HEK293 (cell line): ENCODE measurements around the gene PROM2.

Experiments used
- CTCF ChIA-PET: fragments of 350-600 bp; formaldehyde crosslinking; extraction: SDS; loops from one replicate; lab custom pipeline; 2021; ENCODE audit warnings: antibody characterized with exemption; lab: Yijun Ruan, JAX
- POLR2A ChIA-PET: fragments of 300-600 bp; formaldehyde crosslinking; extraction: SDS; loops from one replicate; lab custom pipeline; 2020; ENCODE audit warnings: antibody characterized with exemption, inconsistent platforms; lab: Yijun Ruan, JAX
- H3K27ac ChIP-seq: fragments of 200-500 bp; sonication (Bioruptor generic); 2 replicates; pipeline ENCODE4 v1.5.1; 2014; ENCODE audit warnings: low read depth, low read length, control low read depth, inconsistent platforms; ENCODE audit errors: extremely low read depth
- H3K36me3 ChIP-seq, 2 experiments: fragments of 200-500 bp in 1 of 2; sonication (Bioruptor generic) in 1 of 2; 1 replicate in 1 of 2; 2 replicates in 1 of 2; pipeline ENCODE4 v1.5.1; 2014 to 2017; ENCODE audit warnings: inconsistent platforms in 2 of 2, low read length in 2 of 2; ENCODE audit not compliant: control insufficient read depth in 2 of 2, insufficient read depth in 1 of 2
- H3K4me1 ChIP-seq: fragments of 200-500 bp; sonication (Bioruptor generic); 2 replicates; pipeline ENCODE4 v1.5.1; 2014; ENCODE audit warnings: mild to moderate bottlenecking, low read length, inconsistent platforms; ENCODE audit not compliant: control insufficient read depth, insufficient read depth
- H3K4me3 ChIP-seq: 2 replicates; pipeline ENCODE4 v1.5.1; 2011; ENCODE audit warnings: low read depth, mild to moderate bottlenecking, control low read depth, low read length, moderate library complexity
- H3K9me3 ChIP-seq: fragments of 200-500 bp; sonication (Bioruptor generic); 2 replicates; pipeline ENCODE4 v1.5.1; 2014; ENCODE audit warnings: low read depth, low read length, inconsistent platforms; ENCODE audit not compliant: control insufficient read depth, insufficient read depth
- FEZF1 ChIP-seq: fragments of 450-650 bp; formaldehyde crosslinking; IDR thresholded peaks from 2 replicates; pipeline ENCODE4 v1.5.1; 2016; ENCODE audit warnings: missing biosample characterization, missing genetic modification characterization
- KLF1 ChIP-seq: fragments of 450-650 bp; formaldehyde crosslinking; IDR thresholded peaks from 2 replicates; pipeline ENCODE4 v1.5.1; 2016; ENCODE audit warnings: missing biosample characterization, missing genetic modification characterization
- KLF16 ChIP-seq: fragments of 450-650 bp; formaldehyde crosslinking; IDR thresholded peaks from 2 replicates; pipeline ENCODE4 v1.5.1; 2017; ENCODE audit warnings: missing biosample characterization, missing genetic modification characterization
- OVOL3 ChIP-seq: fragments of 450-650 bp; formaldehyde crosslinking; IDR thresholded peaks from 2 replicates; pipeline ENCODE4 v1.5.1; 2016; ENCODE audit warnings: missing biosample characterization, missing genetic modification characterization
- RBAK ChIP-seq: fragments of 450-650 bp; formaldehyde crosslinking; IDR thresholded peaks from 2 replicates; pipeline ENCODE4 v1.5.1; 2016; ENCODE audit warnings: missing biosample characterization, missing genetic modification characterization
- ZBTB21 ChIP-seq: fragments of 450-650 bp; formaldehyde crosslinking; IDR thresholded peaks from 2 replicates; pipeline ENCODE4 v1.5.1; 2017; ENCODE audit warnings: missing biosample characterization, missing genetic modification characterization
- ZBTB44 ChIP-seq: fragments of 450-650 bp; IDR thresholded peaks from 2 replicates; pipeline ENCODE4 v1.5.1; 2018; ENCODE audit warnings: missing biosample characterization, mild to moderate bottlenecking, missing genetic modification characterization
- ZBTB7A ChIP-seq: fragments of 450-650 bp; formaldehyde crosslinking; IDR thresholded peaks from 2 replicates; pipeline ENCODE4 v1.5.1; 2016; ENCODE audit warnings: low read depth, missing biosample characterization, missing genetic modification characterization
- ZNF157 ChIP-seq: fragments of 450-650 bp; formaldehyde crosslinking; IDR thresholded peaks from 2 replicates; pipeline ENCODE4 v1.5.1; 2016; ENCODE audit warnings: missing biosample characterization, missing genetic modification characterization
- ZNF169 ChIP-seq: fragments of 450-650 bp; formaldehyde crosslinking; IDR thresholded peaks from 2 replicates; pipeline ENCODE4 v1.5.1; 2016; ENCODE audit warnings: missing biosample characterization, missing genetic modification characterization
- ZNF19 ChIP-seq: fragments of 450-650 bp; formaldehyde crosslinking; IDR thresholded peaks from 2 replicates; pipeline ENCODE4; 2016; ENCODE audit warnings: missing biosample characterization, missing genetic modification characterization, low read depth
- ZNF202 ChIP-seq: fragments of 450-650 bp; formaldehyde crosslinking; IDR thresholded peaks from 2 replicates; pipeline ENCODE4 v1.5.1; 2016; ENCODE audit warnings: missing biosample characterization, missing genetic modification characterization, borderline replicate concordance
- ZNF214 ChIP-seq: fragments of 450-650 bp; formaldehyde crosslinking; IDR thresholded peaks from 2 replicates; pipeline ENCODE4 v1.5.1; 2017; ENCODE audit warnings: missing biosample characterization, mild to moderate bottlenecking, missing genetic modification characterization, borderline replicate concordance
- ZNF26 ChIP-seq: fragments of 450-650 bp; formaldehyde crosslinking; IDR thresholded peaks from 2 replicates; pipeline ENCODE4 v1.5.1; 2016; ENCODE audit warnings: missing biosample characterization, missing genetic modification characterization
- ZNF292 ChIP-seq: fragments of 450-650 bp; formaldehyde crosslinking; IDR thresholded peaks from 2 replicates; pipeline ENCODE4 v1.5.1; 2016; ENCODE audit warnings: low read depth, missing biosample characterization, missing genetic modification characterization, borderline replicate concordance
- ZNF354C ChIP-seq: fragments of 450-650 bp; formaldehyde crosslinking; IDR thresholded peaks from 2 replicates; pipeline ENCODE4 v1.5.1; 2016; ENCODE audit warnings: missing biosample characterization, missing genetic modification characterization, low read depth, borderline replicate concordance
- ZNF510 ChIP-seq: fragments of 450-650 bp; formaldehyde crosslinking; IDR thresholded peaks from 2 replicates; pipeline ENCODE4 v1.5.1; 2018; ENCODE audit warnings: mild to moderate bottlenecking, missing genetic modification characterization, missing biosample characterization; ENCODE audit not compliant: insufficient replicate concordance
- ZNF521 ChIP-seq: fragments of 450-650 bp; formaldehyde crosslinking; IDR thresholded peaks from 2 replicates; pipeline ENCODE4 v1.5.1; 2017; ENCODE audit warnings: missing biosample characterization, mild to moderate bottlenecking, missing genetic modification characterization
- ZNF549 ChIP-seq: fragments of 450-650 bp; IDR thresholded peaks from 2 replicates; pipeline ENCODE4 v1.5.1; 2018; ENCODE audit warnings: missing biosample characterization, missing genetic modification characterization, mild to moderate bottlenecking, inconsistent platforms, moderate library complexity
- ZNF654 ChIP-seq: fragments of 450-650 bp; formaldehyde crosslinking; IDR thresholded peaks from 2 replicates; pipeline ENCODE4 v1.5.1; 2016; ENCODE audit warnings: low read depth, missing biosample characterization, missing genetic modification characterization
- ZNF76 ChIP-seq: fragments of 450-650 bp; formaldehyde crosslinking; IDR thresholded peaks from 2 replicates; pipeline ENCODE4; 2016; ENCODE audit warnings: low read depth, missing biosample characterization, missing genetic modification characterization, borderline replicate concordance
- ZSCAN23 ChIP-seq: fragments of 450-650 bp; formaldehyde crosslinking; IDR thresholded peaks from 2 replicates; pipeline ENCODE4 v1.5.1; 2016; ENCODE audit warnings: missing biosample characterization, missing genetic modification characterization
- TF ChIP-seq, protein P1 (sequence below): fragments of 450-650 bp; formaldehyde crosslinking; IDR thresholded peaks from 2 replicates; pipeline ENCODE4 v1.5.1; 2016; ENCODE audit warnings: missing biosample characterization, missing genetic modification characterization
- TF ChIP-seq, protein P2 (sequence below): fragments of 450-650 bp; formaldehyde crosslinking; IDR thresholded peaks from 2 replicates; pipeline ENCODE4 v1.5.1; 2016; ENCODE audit warnings: missing biosample characterization, missing genetic modification characterization
- TF ChIP-seq, protein P3 (sequence below): fragments of 450-650 bp; formaldehyde crosslinking; IDR thresholded peaks from 2 replicates; pipeline ENCODE4 v1.5.1; 2017; ENCODE audit warnings: missing biosample characterization, missing genetic modification characterization

Gene PROM2

DNA sequence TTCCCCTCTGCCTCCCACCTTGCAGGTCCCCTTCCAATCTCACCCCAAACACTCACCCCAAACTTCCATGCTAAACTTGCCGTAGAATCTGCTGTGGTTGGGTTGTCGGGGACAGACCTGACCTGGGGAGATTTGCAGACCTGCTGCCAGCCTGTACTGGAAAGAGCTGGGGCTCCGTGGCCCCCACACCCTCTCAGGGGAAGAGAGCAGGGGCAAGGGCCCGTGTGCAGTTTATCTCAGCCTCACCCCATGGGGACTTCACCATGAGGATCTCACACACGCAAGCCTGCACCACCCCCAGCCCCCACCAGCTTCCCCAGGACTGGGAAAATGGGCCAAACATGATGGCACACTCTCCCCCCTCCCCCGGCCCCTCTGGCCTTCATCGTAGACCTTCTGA lies 53.6 kb downstream of the PROM2 start:
- ChIA-PET CTCF (interaction anchor here (0.5 to 2.7 kb wide), 3 partner anchors 17 to 174 kb away, joined by 3 to 13 read pairs (median 6); no protein-coding TSS in a partner anchor), POLR2A (no interaction called here)
- TF ChIP-seq, protein P1, sequence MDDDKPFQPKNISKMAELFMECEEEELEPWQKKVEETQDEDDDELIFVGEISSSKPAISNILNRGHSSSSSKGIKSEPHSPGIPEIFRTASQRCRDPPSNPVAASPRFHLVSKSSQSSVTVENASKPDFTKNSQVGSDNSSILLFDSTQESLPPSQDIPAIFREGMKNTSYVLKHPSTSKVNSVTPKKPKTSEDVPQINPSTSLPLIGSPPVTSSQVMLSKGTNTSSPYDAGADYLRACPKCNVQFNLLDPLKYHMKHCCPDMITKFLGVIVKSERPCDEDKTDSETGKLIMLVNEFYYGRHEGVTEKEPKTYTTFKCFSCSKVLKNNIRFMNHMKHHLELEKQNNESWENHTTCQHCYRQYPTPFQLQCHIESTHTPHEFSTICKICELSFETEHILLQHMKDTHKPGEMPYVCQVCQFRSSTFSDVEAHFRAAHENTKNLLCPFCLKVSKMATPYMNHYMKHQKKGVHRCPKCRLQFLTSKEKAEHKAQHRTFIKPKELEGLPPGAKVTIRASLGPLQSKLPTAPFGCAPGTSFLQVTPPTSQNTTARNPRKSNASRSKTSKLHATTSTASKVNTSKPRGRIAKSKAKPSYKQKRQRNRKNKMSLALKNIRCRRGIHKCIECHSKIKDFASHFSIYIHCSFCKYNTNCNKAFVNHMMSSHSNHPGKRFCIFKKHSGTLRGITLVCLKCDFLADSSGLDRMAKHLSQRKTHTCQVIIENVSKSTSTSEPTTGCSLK (tag by site-specific recombination) = no peak
- TF ChIP-seq, protein P2, sequence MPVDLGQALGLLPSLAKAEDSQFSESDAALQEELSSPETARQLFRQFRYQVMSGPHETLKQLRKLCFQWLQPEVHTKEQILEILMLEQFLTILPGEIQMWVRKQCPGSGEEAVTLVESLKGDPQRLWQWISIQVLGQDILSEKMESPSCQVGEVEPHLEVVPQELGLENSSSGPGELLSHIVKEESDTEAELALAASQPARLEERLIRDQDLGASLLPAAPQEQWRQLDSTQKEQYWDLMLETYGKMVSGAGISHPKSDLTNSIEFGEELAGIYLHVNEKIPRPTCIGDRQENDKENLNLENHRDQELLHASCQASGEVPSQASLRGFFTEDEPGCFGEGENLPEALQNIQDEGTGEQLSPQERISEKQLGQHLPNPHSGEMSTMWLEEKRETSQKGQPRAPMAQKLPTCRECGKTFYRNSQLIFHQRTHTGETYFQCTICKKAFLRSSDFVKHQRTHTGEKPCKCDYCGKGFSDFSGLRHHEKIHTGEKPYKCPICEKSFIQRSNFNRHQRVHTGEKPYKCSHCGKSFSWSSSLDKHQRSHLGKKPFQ = no peak
- TF ChIP-seq ZNF549 (tag by site-specific recombination) = no peak
- TF ChIP-seq ZBTB7A = no peak
- TF ChIP-seq ZNF654 = no peak
- TF ChIP-seq ZNF354C (tag by site-specific recombination) = no peak
- no peak for TF ChIP-seq ZNF169 (tag by site-specific recombination)
- TF ChIP-seq FEZF1 (tag by site-specific recombination) = no peak
- TF ChIP-seq OVOL3 (tag by site-specific recombination) = no peak
- no peak for TF ChIP-seq ZNF19
- TF ChIP-seq ZBTB44 (tag by site-specific recombination) = no peak
- no peak for TF ChIP-seq ZNF26 (tag by site-specific recombination)
- TF ChIP-seq ZNF202 = no peak
- no peak for TF ChIP-seq ZBTB21 (tag by site-specific recombination)
- no peak for TF ChIP-seq ZNF510 (tag by site-specific recombination)
- Histone ChIP-seq H3K4me1 (peaks cover 8% of the 10 kb centered on the region; the same call in 1 of the 2 replicates), H3K9me3 (no peaks in the 10 kb centered on the region), H3K36me3 (no peaks in the 10 kb centered on the region), H3K27ac (no peak overlapping the region), H3K4me3 (no peak overlapping the region)

DNA sequence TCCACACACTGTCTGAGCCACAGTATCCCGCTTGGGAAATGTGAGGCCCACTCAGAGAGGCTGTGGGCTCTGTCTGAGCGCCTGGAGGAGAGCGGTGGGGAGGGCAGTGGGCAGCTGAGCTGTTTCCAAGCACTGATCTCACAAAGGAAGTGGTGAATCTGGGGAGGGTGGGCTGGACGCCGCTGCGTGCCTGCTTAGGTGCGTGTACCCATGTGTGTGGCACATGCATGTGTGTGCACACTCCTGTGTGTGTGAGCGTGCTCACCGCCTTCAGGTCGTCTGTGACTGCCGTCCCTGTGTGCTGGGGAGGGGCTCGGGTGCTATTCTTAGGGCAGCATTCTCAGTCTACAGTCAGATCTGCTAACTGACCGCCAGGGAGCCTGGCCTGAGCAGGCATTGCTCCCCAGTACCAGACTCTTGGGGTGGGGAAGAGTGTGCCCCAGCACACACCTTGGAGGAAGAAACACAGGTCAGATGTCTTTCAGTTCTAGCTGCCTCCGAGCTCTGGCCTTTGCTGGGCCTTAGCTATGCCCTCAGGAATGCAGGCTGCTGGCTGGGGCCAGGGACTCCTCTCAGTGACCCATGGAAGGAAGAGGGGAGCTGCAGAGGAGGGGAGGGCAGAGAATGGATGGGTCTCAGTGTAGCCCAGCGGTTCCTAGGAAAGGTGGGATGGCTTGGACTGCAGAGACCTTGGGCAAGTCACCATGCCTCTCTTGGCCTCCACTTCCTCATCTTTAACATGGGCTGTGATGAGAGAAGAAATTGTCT lies 54.3 kb downstream of the PROM2 start:
- Histone ChIP-seq H3K36me3 (no peaks in the 10 kb centered on the region), H3K4me3 (no peak overlapping the region), H3K27ac (no peak overlapping the region), H3K9me3 (no peaks in the 10 kb centered on the region), H3K4me1 (peaks cover 8% of the 10 kb centered on the region)
- ChIA-PET CTCF (interaction anchor here (0.6 to 2.7 kb wide), 3 partner anchors 11 to 61 kb away, joined by 5 to 13 read pairs (median 6); no protein-coding TSS in a partner anchor), POLR2A (no interaction called here)
- TF ChIP-seq RBAK (no peak), ZNF157 (tag by site-specific recombination) (no peak), ZNF292 (tag by site-specific recombination) (no peak), KLF16 (tag by site-specific recombination) (no peak), ZSCAN23 (tag by site-specific recombination) (no peak), KLF1 (no peak), ZNF521 (tag by site-specific recombination) (no peak), ZNF76 (no peak), ZNF214 (tag by site-specific recombination) (no peak), ZNF510 (tag by site-specific recombination) (no peak)
- TF ChIP-seq, protein P3, sequence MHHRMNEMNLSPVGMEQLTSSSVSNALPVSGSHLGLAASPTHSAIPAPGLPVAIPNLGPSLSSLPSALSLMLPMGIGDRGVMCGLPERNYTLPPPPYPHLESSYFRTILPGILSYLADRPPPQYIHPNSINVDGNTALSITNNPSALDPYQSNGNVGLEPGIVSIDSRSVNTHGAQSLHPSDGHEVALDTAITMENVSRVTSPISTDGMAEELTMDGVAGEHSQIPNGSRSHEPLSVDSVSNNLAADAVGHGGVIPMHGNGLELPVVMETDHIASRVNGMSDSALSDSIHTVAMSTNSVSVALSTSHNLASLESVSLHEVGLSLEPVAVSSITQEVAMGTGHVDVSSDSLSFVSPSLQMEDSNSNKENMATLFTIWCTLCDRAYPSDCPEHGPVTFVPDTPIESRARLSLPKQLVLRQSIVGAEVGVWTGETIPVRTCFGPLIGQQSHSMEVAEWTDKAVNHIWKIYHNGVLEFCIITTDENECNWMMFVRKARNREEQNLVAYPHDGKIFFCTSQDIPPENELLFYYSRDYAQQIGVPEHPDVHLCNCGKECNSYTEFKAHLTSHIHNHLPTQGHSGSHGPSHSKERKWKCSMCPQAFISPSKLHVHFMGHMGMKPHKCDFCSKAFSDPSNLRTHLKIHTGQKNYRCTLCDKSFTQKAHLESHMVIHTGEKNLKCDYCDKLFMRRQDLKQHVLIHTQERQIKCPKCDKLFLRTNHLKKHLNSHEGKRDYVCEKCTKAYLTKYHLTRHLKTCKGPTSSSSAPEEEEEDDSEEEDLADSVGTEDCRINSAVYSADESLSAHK (tag by site-specific recombination) = no peak
